GM20000 (cell line): ENCODE results near the gene FUT4.

Experiments used
- DNase-seq: peaks from one replicate; pipeline ENCODE4 v3.0.0; 2012; ENCODE audit warnings: low spot score
- CTCF ChIP-seq: IDR thresholded peaks from 2 replicates; pipeline ENCODE4 v1.5.1; 2012; ENCODE audit warnings: mild to moderate bottlenecking, control low read depth; ENCODE audit errors: extremely low read depth, missing control alignments

Gene FUT4

GRCh38 chr11:94583866-94584500 lies 40.3 kb downstream of the FUT4 start:
- DNase-seq, result peak; percentile 34
- TF ChIP-seq CTCF, result no peak

GRCh38 chr11:94584978-94585377 lies 41.3 kb downstream of the FUT4 start:
- DNase-seq, result no peak

GRCh38 chr11:94585399-94585798 lies 41.7 kb downstream of the FUT4 start:
- TF ChIP-seq CTCF, result no peak
- no peak for DNase-seq

More at GRCh38 chr11:94584978-94585377, 41.3 kb downstream of the FUT4 start:
- no peak for TF ChIP-seq CTCF

- no peak for TF ChIP-seq CTCF
- no peak for DNase-seq
Observed at GRCh38 chr11:94586546-94586945, 42.8 kb downstream of the FUT4 start.

GRCh38 chr11:94586978-94587377 lies 43.3 kb downstream of the FUT4 start:
- no peak for TF ChIP-seq CTCF
- no peak for DNase-seq

GRCh38 chr11:94588366-94588942 lies 44.7 kb downstream of the FUT4 start:
- TF ChIP-seq CTCF, result no peak
- no peak for DNase-seq

- no peak for DNase-seq
Observed at GRCh38 chr11:94590352-94591041, 46.8 kb downstream of the FUT4 start.

More at GRCh38 chr11:94590352-94591041, 46.8 kb downstream of the FUT4 start:
- TF ChIP-seq CTCF, result no peak
